ENCODE measurements around the gene PRG3.
A peak's percentile ranks its signal among the peaks of the same experiment; 100 is the strongest.
"Not testable (repeated sequence)": the region's sequence is repeated elsewhere in the genome, so short reads cannot be mapped to it uniquely, and the experiment has no call there.

PRG3 gene

GRCh38 chr11:57368845-57369232 is 12.1 kb downstream of the PRG3 start:
- H3K4me3 ChIP-seq (ENCODE audit: low read depth, low read length): no peak overlapping the region
- no peaks in the 10 kb centered on the region for H3K27me3 ChIP-seq (ENCODE audit: control insufficient read depth, insufficient read depth, low read length)
- no peak overlapping the region for H3K27ac ChIP-seq (ENCODE audit: low read depth, low read length)
- peaks cover 19% of the 10 kb centered on the region for H3K4me1 ChIP-seq (ENCODE audit: control insufficient read depth, insufficient read depth, low read length)
- no peak overlapping the region for H3K9ac ChIP-seq (ENCODE audit: low read depth, low read length)
- no peaks in the 10 kb centered on the region for H3K36me3 ChIP-seq (ENCODE audit: control insufficient read depth, insufficient read depth, low read length)
- no peaks in the 10 kb centered on the region for H3K9me3 ChIP-seq (ENCODE audit: control insufficient read depth, insufficient read depth, low read length)

- no peak overlapping the region for H3K9ac ChIP-seq (ENCODE audit: low read depth, low read length)
- H3K36me3 ChIP-seq (ENCODE audit: control insufficient read depth, insufficient read depth, low read length): no peaks in the 10 kb centered on the region
- no peaks in the 10 kb centered on the region for H3K9me3 ChIP-seq (ENCODE audit: control insufficient read depth, insufficient read depth, low read length)
- no peaks in the 10 kb centered on the region for H3K27me3 ChIP-seq (ENCODE audit: control insufficient read depth, insufficient read depth, low read length)
- no peak overlapping the region for H3K4me3 ChIP-seq (ENCODE audit: low read depth, low read length)
- H3K27ac ChIP-seq (ENCODE audit: low read depth, low read length): no peak overlapping the region
- H3K4me1 ChIP-seq (ENCODE audit: control insufficient read depth, insufficient read depth, low read length): peaks cover 19% of the 10 kb centered on the region
These were observed 12.7 kb downstream of the PRG3 start for GRCh38 chr11:57368106-57368844.

- Histone ChIP-seq H3K9me3 (ENCODE audit: control insufficient read depth, insufficient read depth, low read length) (no peaks in the 10 kb centered on the region), H3K4me1 (ENCODE audit: control insufficient read depth, insufficient read depth, low read length) (peaks cover 21% of the 10 kb centered on the region), H3K27me3 (ENCODE audit: control insufficient read depth, insufficient read depth, low read length) (no peaks in the 10 kb centered on the region), H3K36me3 (ENCODE audit: control insufficient read depth, insufficient read depth, low read length) (no peaks in the 10 kb centered on the region), H3K9ac (ENCODE audit: low read depth, low read length) (no peak overlapping the region), H3K4me3 (ENCODE audit: low read depth, low read length) (no peak overlapping the region), H3K27ac (ENCODE audit: low read depth, low read length) (peak overlapping the region; percentile 31)
These were observed 15.9 kb downstream of the PRG3 start for GRCh38 chr11:57364851-57365660.

- H3K27me3 ChIP-seq (ENCODE audit: control insufficient read depth, insufficient read depth, low read length): no peaks in the 10 kb centered on the region
- H3K4me1 ChIP-seq (ENCODE audit: control insufficient read depth, insufficient read depth, low read length): peaks cover 29% of the 10 kb centered on the region
- H3K27ac ChIP-seq (ENCODE audit: low read depth, low read length): no peak overlapping the region
- no peaks in the 10 kb centered on the region for H3K36me3 ChIP-seq (ENCODE audit: control insufficient read depth, insufficient read depth, low read length)
- no peak overlapping the region for H3K9ac ChIP-seq (ENCODE audit: low read depth, low read length)
- H3K9me3 ChIP-seq (ENCODE audit: control insufficient read depth, insufficient read depth, low read length): no peaks in the 10 kb centered on the region
- H3K4me3 ChIP-seq (ENCODE audit: low read depth, low read length): no peak overlapping the region
These were observed 17.5 kb downstream of the PRG3 start for GRCh38 chr11:57363131-57364080.

GRCh38 chr11:57361926-57362325 is 19.0 kb downstream of the PRG3 start:
- H3K4me1 ChIP-seq (ENCODE audit: control insufficient read depth, insufficient read depth, low read length): peaks cover 29% of the 10 kb centered on the region
- H3K27ac ChIP-seq (ENCODE audit: low read depth, low read length): no peak overlapping the region

GRCh38 chr11:57361420-57361819 is 19.5 kb downstream of the PRG3 start:
- H3K27me3 ChIP-seq (ENCODE audit: control insufficient read depth, insufficient read depth, low read length); H3K27ac ChIP-seq (ENCODE audit: low read depth, low read length); H3K9ac ChIP-seq (ENCODE audit: low read depth, low read length): not testable (repeated sequence)

More at GRCh38 chr11:57361926-57362325, 19.0 kb downstream of the PRG3 start:
- H3K9ac ChIP-seq (ENCODE audit: low read depth, low read length): no peak overlapping the region
- no peak overlapping the region for H3K4me3 ChIP-seq (ENCODE audit: low read depth, low read length)
- H3K27me3 ChIP-seq (ENCODE audit: control insufficient read depth, insufficient read depth, low read length): no peaks in the 10 kb centered on the region
- H3K36me3 ChIP-seq (ENCODE audit: control insufficient read depth, insufficient read depth, low read length): no peaks in the 10 kb centered on the region
- H3K9me3 ChIP-seq (ENCODE audit: control insufficient read depth, insufficient read depth, low read length): no peaks in the 10 kb centered on the region

GRCh38 chr11:57360991-57361390 is 20.0 kb downstream of the PRG3 start:
- Histone ChIP-seq H3K4me1 (ENCODE audit: control insufficient read depth, insufficient read depth, low read length) (peaks cover 26% of the 10 kb centered on the region), H3K36me3 (ENCODE audit: control insufficient read depth, insufficient read depth, low read length) (no peaks in the 10 kb centered on the region), H3K4me3 (ENCODE audit: low read depth, low read length) (no peak overlapping the region), H3K9ac (ENCODE audit: low read depth, low read length) (no peak overlapping the region), H3K27me3 (ENCODE audit: control insufficient read depth, insufficient read depth, low read length) (no peaks in the 10 kb centered on the region), H3K27ac (ENCODE audit: low read depth, low read length) (no peak overlapping the region), H3K9me3 (ENCODE audit: control insufficient read depth, insufficient read depth, low read length) (no peaks in the 10 kb centered on the region)

More at GRCh38 chr11:57361420-57361819, 19.5 kb downstream of the PRG3 start:
- H3K4me3 ChIP-seq (ENCODE audit: low read depth, low read length); H3K9me3 ChIP-seq (ENCODE audit: control insufficient read depth, insufficient read depth, low read length); H3K36me3 ChIP-seq (ENCODE audit: control insufficient read depth, insufficient read depth, low read length): not testable (repeated sequence)
- H3K4me1 ChIP-seq (ENCODE audit: control insufficient read depth, insufficient read depth, low read length): peaks cover 29% of the 10 kb centered on the region

- no peak overlapping the region for H3K4me3 ChIP-seq (ENCODE audit: low read depth, low read length)
- no peak overlapping the region for H3K9ac ChIP-seq (ENCODE audit: low read depth, low read length)
- H3K27ac ChIP-seq (ENCODE audit: low read depth, low read length): no peak overlapping the region
- H3K9me3 ChIP-seq (ENCODE audit: control insufficient read depth, insufficient read depth, low read length): no peaks in the 10 kb centered on the region
- no peaks in the 10 kb centered on the region for H3K27me3 ChIP-seq (ENCODE audit: control insufficient read depth, insufficient read depth, low read length)
- H3K36me3 ChIP-seq (ENCODE audit: control insufficient read depth, insufficient read depth, low read length): no peaks in the 10 kb centered on the region
- peaks cover 17% of the 10 kb centered on the region for H3K4me1 ChIP-seq (ENCODE audit: control insufficient read depth, insufficient read depth, low read length)
These were observed 20.9 kb downstream of the PRG3 start for GRCh38 chr11:57359896-57360690.

- Histone ChIP-seq H3K9ac (ENCODE audit: low read depth, low read length) (no peak overlapping the region), H3K4me1 (ENCODE audit: control insufficient read depth, insufficient read depth, low read length) (peaks cover 10% of the 10 kb centered on the region), H3K36me3 (ENCODE audit: control insufficient read depth, insufficient read depth, low read length) (no peaks in the 10 kb centered on the region)
These were observed 21.6 kb downstream of the PRG3 start for GRCh38 chr11:57359396-57359795.

GRCh38 chr11:57358991-57359390 is 22.0 kb downstream of the PRG3 start:
- Histone ChIP-seq H3K27me3 (ENCODE audit: control insufficient read depth, insufficient read depth, low read length) (no peaks in the 10 kb centered on the region), H3K4me1 (ENCODE audit: control insufficient read depth, insufficient read depth, low read length) (peaks cover 10% of the 10 kb centered on the region), H3K4me3 (ENCODE audit: low read depth, low read length) (no peak overlapping the region)

More at GRCh38 chr11:57359396-57359795, 21.6 kb downstream of the PRG3 start:
- no peaks in the 10 kb centered on the region for H3K9me3 ChIP-seq (ENCODE audit: control insufficient read depth, insufficient read depth, low read length)
- H3K27ac ChIP-seq (ENCODE audit: low read depth, low read length): no peak overlapping the region
- no peak overlapping the region for H3K4me3 ChIP-seq (ENCODE audit: low read depth, low read length)
- no peaks in the 10 kb centered on the region for H3K27me3 ChIP-seq (ENCODE audit: control insufficient read depth, insufficient read depth, low read length)

More at GRCh38 chr11:57358991-57359390, 22.0 kb downstream of the PRG3 start:
- H3K27ac ChIP-seq (ENCODE audit: low read depth, low read length): no peak overlapping the region
- H3K9ac ChIP-seq (ENCODE audit: low read depth, low read length): no peak overlapping the region
- no peaks in the 10 kb centered on the region for H3K36me3 ChIP-seq (ENCODE audit: control insufficient read depth, insufficient read depth, low read length)
- no peaks in the 10 kb centered on the region for H3K9me3 ChIP-seq (ENCODE audit: control insufficient read depth, insufficient read depth, low read length)
